NK-92 (cell line): ENCODE measurements around the gene TMEM170A.
"Not testable (repeated sequence)": the region's sequence is repeated elsewhere in the genome, so short reads cannot be mapped to it uniquely, and the experiment has no call there.

Source experiments
- DNase-seq: peaks from one replicate; lab custom pipeline; 2025; ENCODE audit not compliant: unreplicated experiment; lab: John Stamatoyannopoulos, UW

Gene TMEM170A

DNA sequence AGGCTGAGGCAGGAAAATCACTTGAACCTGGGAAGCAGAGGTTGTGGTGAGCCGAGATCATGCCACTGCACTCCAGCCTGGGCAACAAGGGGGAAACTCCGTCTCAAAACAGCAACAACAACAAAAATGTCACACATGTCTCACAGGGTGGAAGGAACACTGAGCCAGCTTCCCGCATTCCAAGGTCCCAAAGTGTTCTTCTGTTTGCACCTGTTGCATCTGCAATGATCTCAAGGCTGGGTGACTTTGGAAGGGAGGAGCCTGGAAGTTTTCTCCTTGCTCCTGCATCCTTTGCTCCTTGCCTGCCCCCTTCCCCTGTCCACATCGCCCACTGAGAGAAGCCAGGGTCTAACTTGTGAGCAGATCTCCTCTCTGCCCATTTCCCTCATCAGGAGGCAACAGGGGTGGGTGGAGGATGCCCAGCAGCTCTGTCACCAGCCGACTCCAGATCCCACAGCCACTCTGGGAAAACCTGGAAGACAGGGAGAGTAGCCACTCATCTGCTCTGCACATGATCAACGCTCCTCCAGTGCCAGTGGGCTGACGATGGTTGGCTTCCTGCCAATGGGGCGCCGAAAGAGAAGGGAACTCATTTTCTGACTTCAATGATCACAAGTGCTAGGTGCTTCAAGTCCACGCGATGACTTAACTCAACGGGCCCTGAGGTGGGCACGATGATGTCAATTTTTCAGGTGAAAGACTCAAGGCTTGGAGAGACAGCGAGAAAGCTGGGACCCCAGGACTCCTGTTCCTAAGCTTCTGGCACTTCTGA, 18.1 kb upstream of the TMEM170A start:
- no peak for DNase-seq

DNA sequence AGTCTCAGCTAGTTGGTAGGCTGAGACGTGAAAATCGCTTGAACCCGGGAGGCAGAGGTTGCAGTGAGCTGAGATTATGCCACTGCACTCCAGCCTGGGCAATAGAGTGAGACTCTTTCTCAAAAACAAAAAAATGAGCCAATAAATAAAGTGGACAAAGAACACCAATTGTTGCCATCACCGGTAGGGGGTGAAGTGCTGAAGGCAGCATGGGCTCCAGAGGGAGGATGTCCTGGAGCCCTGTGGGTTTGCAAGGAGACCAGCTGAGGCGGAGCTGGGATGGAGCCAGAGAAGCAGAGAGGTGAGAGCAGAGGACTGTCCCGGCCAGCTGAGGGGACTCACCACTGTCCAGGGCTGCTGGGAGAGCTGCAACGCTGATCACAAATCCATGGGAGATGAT, 17.0 kb upstream of the TMEM170A start:
- no peak for DNase-seq

- no peak for DNase-seq
Measured at GRCh38 chr16:75479421-75479990, 15.0 kb upstream of the TMEM170A start.

GRCh38 chr16:75478480-75479345, 14.2 kb upstream of the TMEM170A start:
- no peak for DNase-seq

DNA sequence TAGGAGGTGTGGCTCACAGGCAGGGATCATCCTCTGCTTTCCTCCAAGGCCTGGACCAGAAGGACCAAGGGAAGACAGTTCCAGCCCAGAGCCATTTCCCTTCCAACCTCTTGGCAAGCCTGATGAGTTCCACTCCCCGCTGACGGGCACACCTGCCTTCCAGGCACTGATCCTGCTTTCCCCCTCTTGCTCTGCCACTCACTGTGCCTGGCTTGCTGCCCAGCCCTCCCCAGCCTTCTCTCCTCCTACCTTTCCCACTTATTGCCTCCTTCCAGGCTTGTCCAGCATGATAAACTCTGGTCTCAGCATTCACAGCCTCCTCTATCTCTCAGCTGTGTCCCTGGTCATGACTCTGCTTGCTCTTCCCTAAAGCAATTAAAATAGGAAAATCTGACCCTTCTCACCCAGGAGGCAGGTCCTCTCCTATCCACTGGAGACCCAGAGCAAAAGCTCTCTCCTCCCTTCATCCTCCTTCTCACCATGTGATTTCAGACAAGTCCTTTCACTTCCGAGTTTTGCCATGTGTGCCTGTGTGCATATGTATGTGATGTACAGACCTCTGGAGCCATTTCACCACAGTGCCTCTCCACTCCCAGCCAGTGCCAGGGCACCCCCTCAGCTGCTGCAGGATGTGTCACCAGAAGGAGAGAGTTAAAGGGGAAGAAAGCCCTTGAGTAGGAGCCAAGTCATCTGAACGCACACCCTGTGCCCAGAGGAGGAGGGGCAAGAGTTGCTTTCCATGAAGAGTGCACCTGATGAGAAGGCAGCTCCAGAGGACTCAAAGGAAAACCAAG, 13.4 kb upstream of the TMEM170A start:
- DNase-seq = no peak

GRCh38 chr16:75476817-75477216, 12.3 kb upstream of the TMEM170A start:
- DNase-seq = no peak

- DNase-seq = no peak
Measured at GRCh38 chr16:75475420-75475847, 10.9 kb upstream of the TMEM170A start.

- no peak for DNase-seq
Measured at GRCh38 chr16:75472908-75473877, 8.7 kb upstream of the TMEM170A start.

DNA sequence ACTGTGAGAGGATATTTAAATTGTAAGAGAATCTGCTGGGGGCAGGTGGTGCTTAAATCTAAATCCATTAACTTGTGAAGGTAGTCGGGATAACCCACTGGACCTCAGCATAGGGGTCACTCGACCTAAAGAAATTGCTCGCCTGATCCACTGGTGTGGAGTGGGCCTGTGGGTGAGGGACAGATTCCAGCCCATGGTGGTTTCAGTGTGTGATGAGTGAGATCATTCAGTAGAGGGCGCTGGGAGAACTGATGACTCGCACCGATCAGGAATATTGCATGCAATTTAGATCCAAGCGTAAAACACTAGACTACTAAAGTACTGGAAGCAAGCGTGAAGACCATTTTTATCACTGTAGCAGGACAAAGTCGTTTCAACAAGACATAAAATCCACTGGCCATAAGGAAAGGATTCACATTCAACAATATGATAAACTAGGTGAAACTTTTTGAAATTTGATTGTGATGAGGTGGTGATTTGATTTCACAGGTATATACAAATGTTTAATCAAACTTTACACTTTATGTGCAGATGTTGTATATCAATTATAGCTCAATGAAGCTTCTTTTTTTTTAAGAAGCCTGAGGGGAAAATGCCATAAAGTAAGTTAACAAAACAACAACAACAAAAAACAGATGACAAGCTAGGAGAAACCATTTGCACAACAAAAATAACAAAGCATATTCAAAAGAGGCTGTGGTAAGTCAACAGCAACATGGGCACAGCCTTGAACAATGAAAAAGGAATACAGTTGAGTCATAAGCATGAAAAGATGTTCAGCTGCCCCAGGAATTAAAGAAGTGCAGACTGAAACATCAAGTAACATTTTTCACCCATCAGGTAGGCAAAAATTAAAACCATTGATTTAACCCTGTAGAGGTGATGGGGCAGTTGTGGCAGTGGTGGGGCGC, 7.5 kb upstream of the TMEM170A start:
- DNase-seq = no peak

GRCh38 chr16:75466760-75467159, 2.3 kb upstream of the TMEM170A start:
- no peak for DNase-seq

- DNase-seq = not testable (repeated sequence)
Measured at GRCh38 chr16:75463389-75464121, 934 bp downstream of the TMEM170A start.

DNA sequence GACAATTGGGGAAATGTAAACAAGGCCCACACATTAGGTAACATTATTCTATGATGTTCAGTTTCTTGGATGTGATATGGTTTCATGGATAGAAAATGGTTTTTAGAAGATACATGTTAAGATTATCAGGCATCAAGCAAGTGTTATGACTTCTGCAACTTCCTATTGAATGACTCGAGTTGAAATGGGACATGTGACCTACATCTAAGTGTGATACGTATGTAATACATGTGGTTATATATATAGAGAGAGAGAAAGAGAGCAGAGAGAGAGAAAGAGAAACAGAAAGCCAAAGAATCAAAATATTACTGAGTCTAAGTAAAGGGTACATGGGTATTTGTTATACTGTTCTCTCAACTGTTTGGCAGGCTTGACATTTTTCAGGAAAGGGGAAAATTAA, 1.7 kb downstream of the TMEM170A start:
- DNase-seq = no peak

- no peak for DNase-seq
Measured at GRCh38 chr16:75461575-75461974, 2.9 kb downstream of the TMEM170A start.

DNA sequence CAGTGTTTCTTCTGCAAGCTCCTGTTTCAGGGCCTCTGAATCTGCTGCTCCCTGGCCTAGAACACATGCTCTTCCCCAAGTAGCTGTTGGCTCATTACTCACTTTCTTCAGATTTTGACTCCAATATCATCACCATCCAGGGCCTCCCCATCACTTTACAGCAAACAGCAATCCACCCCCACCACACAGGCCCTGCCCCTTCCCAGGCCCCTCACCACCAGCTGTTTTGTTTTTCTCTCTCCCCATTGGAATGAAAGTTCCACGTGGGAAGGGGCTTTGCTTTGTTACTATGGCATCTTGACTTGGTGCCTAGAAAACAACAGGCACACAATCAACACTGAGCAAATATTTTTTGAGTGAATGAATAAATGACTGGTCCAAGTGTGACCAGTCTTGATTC, 4.0 kb downstream of the TMEM170A start:
- no peak for DNase-seq

DNA sequence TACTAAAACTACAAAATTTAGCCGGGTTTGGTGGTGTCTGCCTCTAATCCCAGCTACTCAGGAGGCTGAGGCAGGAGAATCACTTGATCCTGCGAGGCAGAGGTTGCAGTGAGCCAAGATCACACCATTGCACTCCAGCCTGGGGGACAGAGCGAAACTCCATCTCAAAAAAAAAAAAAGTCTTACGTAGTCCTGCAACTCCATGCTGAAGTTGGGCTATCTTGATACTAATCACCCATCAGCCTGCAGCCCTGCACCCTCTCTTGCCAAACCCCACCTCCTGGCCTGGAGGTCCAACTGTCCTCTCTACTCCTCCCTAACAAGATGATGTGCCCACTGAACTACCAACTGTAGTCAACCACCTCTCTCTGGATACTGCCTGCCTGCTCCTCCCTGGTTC, 4.8 kb downstream of the TMEM170A start:
- DNase-seq = no peak

DNA sequence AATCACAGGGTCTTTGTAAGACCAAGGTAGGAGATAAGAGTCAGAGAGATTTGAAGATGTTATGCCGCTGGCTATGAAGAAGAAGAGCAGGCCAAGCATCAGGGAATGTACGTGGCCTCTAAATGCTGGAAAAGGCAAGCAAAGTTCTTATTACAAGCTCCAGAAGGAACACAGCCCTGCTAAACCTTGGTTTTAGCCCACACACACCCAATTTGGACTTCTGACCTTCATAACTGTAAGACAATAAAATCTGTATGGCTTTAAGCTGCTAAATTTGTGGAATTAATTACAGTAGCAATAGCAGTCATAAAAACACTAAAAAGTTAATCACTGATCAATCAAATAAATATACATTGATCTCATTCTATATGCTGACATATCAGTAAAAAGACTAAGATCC, 6.0 kb downstream of the TMEM170A start:
- no peak for DNase-seq

DNA sequence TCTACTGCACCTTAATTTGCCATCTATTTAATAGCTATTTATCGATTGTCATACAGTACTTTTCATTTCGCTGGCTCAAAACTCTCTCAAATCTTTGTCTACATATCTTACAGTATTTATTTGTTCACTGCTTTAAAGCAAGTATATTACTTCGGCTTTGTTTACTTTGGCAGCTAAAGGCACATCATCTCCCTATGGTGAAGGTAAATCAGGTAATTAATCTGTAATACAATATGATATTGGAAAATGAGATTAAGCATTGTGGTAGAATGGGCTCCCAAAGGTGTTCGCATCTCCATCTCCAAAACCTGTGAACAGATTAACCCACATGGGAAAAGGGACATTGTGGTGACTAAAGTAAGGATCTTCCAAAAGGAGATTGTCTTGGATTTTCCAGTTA, 6.5 kb downstream of the TMEM170A start:
- DNase-seq = no peak

- DNase-seq = no peak
Measured at GRCh38 chr16:75457485-75458021, 6.9 kb downstream of the TMEM170A start.
